RWPE1 (cell line): Measurements from ENCODE around the gene TUBA8.
"Not testable (repeated sequence)": the region's sequence is repeated elsewhere in the genome, so short reads cannot be mapped to it uniquely, and the experiment has no call there.

Experiments used
- CTCF ChIA-PET: fragments of 350-600 bp; sonication (Branson Sonifier 250); formaldehyde crosslinking; extraction: SDS; loops from one replicate; lab custom pipeline; 2021; lab: Yijun Ruan, JAX
- POLR2A ChIA-PET: fragments of 400-600 bp; formaldehyde crosslinking; extraction: SDS; loops from one replicate; lab custom pipeline; 2020; ENCODE audit warnings: antibody characterized with exemption; ENCODE audit not compliant: low non-redundant PET; lab: Yijun Ruan, JAX
- DNase-seq: peaks from one replicate; pipeline ENCODE4 v3.0.0; 2012; ENCODE audit warnings: low spot score
- H3K27ac ChIP-seq: fragments of 450-650 bp; 2 replicates; pipeline ENCODE4 v1.5.1; 2017
- CTCF ChIP-seq: fragments of 450-650 bp; conservative IDR thresholded peaks from 2 replicates; pipeline ENCODE4 v1.5.1; 2017; ENCODE audit warnings: low read depth, mild to moderate bottlenecking

Gene TUBA8

DNA sequence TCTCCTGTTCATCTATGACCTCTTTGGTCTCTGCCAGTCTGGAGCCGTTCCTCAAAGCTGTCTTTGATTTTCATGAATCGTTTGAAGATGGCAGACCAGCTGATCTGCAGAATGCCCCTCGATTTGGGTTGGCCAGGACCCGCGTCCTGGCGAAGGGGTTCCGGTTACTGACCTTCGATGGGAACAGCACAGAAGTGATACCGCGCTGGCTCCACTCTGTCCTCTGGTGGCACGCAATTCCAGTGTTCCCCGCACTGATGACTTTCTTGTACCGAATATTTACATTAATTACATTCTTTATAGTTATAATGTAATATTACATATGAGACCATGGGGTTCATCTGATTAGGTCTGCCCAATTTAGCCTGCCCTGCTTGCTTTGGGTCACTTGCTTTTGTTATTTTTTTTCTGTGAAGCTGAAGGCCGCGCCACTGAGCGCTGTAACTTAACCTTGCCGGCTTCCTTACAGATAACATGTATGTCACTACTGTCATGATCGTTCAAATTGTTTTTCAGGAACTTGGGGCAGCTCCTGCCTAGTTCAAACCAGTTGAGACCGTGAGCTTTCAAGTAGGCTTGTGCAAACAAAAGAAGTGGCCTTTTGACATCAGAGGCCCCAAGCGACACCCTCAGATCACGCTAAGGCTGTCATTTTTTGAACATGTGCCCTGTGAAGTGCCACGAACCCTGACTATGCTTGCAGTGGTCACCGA, 35.2 kb downstream of the TUBA8 start:
- ChIA-PET POLR2A (no interaction called here), CTCF (interaction anchor here (0.6 kb wide), 1 partner anchor 16 kb away, joined by 4 read pairs; no protein-coding TSS in a partner anchor)
- H3K27ac ChIP-seq: no peak overlapping the region
- TF ChIP-seq CTCF: no peak
- DNase-seq: no peak

GRCh38 chr22:18146389-18146753, 35.8 kb downstream of the TUBA8 start:
- DNase-seq: no peak
- ChIA-PET CTCF (no interaction called here), POLR2A (no interaction called here)
- no peak overlapping the region for H3K27ac ChIP-seq
- TF ChIP-seq CTCF: no peak

GRCh38 chr22:18147791-18148190, 37.2 kb downstream of the TUBA8 start:
- no peak for TF ChIP-seq CTCF
- ChIA-PET POLR2A (no interaction called here), CTCF (no interaction called here)
- no peak overlapping the region for H3K27ac ChIP-seq
- no peak for DNase-seq

- no peak overlapping the region for H3K27ac ChIP-seq
- CTCF ChIA-PET: no interaction called here
- POLR2A ChIA-PET: no interaction called here
- no peak for DNase-seq
- TF ChIP-seq CTCF: no peak
These were observed 37.8 kb downstream of the TUBA8 start for GRCh38 chr22:18148293-18148965.

DNA sequence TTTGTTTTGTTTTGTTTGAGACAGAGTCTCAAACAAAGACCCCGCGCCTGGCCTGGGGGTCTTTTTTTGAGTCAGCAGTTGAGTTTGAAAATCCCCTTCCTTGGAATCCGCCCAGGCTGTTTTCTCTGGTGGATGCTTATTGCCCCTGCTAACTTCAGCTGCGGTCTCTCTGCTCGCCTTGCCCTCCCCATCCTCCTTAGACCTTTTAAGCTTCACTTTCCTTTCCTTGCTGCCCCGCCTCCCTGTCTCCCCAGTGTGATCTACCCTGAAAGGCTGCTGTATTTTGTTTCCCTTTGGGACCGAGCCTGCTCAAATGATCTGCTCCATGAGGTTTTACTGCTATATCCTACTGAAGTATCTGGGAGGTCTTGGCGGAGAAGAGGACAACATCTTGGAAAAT, 41.9 kb downstream of the TUBA8 start:
- DNase-seq: no peak
- TF ChIP-seq CTCF: no peak
- H3K27ac ChIP-seq: no peak overlapping the region
- ChIA-PET POLR2A (no interaction called here), CTCF (no interaction called here)

GRCh38 chr22:18154821-18155390, 44.3 kb downstream of the TUBA8 start:
- ChIA-PET CTCF (no interaction called here), POLR2A (no interaction called here)
- TF ChIP-seq CTCF: no peak
- DNase-seq: no peak
- H3K27ac ChIP-seq: no peak overlapping the region

DNA sequence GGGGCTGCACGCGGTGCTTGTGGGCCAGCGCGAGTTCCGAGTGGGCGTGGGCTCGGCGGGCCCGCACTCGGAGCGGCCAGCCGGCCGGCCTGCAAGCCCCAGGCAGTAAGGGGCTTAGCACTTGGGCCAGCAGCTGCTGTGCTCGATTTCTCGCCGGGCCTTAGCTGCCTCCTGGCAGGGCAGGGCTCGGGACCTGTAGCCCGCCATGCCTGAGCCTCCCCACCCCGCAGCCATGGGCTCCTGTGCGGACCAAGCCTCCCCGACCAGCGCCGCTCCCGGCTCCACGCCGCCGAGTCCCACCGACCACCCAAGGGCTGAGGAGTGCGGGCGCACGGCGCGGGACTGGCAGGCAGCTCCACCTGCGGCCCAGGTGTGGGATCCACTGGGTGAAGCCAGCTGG, 44.9 kb downstream of the TUBA8 start:
- POLR2A ChIA-PET, CTCF ChIA-PET, DNase-seq, H3K27ac ChIP-seq: not testable (repeated sequence)
